GM18519 (cell line): Measurements from ENCODE around the gene ACOT7.
"Not testable (repeated sequence)": the region's sequence is repeated elsewhere in the genome, so short reads cannot be mapped to it uniquely, and the experiment has no call there.

Source experiments
- ATAC-seq: cut with Tn5 transposase; IDR thresholded peaks from one replicate; pipeline ENCODE4 v1.9.1; 2021; ENCODE audit warnings: mild to moderate bottlenecking, moderate library complexity; ENCODE audit not compliant: unreplicated experiment, low FRiP score

ACOT7 gene

DNA sequence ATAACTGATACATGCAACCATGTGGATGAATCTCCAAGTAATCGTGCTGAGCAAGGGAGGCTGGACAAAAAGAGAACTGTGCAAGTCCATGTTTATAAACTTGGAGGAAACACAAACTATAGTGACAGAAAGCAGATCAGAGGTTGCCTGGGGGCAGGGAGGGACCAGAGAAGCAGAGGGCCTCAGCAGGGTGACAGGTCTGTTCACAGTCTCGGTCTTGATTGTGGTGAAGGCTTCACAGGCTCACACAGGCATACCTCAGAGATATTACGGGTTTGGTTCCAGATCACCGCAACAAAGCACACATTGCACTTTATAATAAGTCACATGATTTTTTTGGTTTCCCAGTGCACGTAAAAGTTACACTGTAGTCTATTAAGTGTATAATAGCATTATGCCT is 28.5 kb downstream of the ACOT7 start:
- ATAC-seq, result no peak

DNA sequence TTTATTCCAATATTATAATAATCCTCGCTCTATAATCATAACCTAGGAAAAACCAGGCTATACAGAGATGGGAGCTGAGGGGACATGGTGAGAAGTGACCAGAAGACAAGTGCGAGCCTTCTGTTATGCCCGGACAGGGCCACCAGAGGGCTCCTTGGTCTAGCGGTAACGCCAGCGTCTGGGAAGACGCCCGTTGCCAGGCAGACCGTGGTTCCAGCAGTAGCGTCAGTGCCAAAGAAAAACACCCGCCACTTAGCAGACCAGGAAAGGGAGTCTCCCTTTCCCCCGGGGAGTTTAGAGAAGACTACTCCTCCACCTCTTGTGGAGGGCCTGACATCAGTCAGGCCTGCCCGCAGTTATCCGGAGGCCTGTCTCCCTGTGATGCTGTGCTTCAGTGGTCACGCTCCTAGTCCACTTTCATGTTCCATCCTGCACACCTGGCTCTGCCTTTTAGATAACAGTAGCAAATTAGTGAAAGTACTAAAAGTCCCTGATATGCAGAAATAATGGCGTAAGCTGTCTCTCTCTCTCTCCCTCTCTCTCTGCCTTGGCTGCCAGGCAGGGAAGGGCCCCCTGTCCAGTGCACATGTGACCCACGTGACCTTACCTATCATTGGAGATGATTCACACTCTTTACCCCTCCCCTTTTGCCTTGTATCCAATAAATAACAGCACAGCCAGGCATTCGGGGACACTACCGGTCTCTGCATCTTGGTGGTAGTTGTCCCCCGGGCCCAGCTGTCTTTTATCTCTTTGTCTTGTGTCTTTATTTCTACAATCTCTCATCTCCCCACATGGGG is 30.3 kb downstream of the ACOT7 start:
- ATAC-seq, result not testable (repeated sequence)

DNA sequence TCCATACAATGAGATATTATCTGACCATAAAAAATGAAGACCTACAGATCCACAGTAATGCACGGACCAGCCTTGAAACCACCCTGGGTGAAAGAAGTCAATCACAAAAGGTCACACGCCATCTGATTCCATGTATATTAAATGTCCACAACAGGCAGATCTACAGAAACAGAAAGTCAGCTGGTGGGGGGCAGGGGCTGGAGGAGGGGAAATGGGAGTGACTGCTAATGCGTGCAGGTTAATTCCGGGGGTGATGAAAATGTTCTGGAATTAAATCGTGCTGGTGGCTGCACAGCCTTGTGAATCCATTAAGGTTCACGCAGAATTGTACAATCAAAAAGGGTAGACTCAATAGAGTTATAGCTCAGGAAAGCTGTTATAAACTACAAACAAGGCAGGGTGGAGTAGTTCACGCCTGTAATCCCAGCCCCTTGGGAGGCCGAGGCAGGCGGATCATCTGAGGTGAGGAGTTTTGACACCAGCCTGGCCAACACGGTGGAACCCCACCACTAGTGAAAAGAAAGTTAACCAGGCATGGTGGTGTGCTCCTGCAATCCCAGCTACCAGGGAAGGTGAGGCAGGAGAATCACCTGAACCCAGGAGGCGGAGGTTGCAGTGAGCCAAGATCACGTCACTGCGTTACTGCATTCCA is 32.3 kb downstream of the ACOT7 start:
- no peak for ATAC-seq

DNA sequence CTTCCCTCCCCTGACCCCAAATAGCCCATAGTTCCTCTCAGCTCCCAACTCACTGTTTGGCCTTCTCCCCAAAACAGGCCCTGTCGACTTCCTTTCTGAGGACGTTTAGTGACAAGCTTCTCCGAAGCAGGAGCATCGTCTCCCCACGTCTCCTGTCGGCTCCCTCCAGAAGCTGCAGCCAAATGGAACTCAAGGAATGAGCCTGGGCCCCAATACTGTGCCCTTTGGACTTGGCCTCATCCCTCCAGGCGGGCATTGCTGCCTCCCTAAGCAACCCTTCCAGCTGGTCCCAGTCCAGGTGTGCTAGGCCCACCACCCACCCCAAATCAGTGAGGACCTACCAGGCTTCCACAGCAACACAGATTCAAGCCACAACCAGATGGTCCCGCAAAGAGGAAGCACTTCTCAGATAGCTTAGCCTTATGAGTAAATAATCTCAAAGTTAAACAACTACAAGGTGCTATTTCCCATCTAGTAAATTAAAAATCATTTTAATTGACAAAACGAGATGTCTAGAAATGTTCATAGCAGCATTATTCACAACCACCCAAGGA is 33.0 kb downstream of the ACOT7 start:
- ATAC-seq, result no peak

DNA sequence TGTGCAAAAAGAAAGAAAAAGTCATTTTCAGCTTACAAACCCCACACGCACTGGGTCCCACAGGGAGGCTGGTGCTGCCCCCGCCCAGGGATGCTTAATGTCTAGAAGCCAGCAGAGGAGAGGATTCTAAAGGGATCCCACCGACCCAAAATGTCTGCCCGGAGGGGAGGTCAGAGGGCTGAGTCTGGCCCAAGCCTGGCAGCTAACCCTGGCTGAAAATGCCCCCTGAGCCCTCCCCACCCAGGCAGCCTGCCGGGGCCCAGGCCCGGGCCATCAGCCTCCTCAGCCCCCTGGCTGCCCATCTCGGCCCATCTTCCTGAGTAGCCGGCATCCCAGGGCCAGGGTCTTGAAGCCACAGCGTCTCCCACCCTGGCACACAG is 33.5 kb downstream of the ACOT7 start:
- no peak for ATAC-seq

DNA sequence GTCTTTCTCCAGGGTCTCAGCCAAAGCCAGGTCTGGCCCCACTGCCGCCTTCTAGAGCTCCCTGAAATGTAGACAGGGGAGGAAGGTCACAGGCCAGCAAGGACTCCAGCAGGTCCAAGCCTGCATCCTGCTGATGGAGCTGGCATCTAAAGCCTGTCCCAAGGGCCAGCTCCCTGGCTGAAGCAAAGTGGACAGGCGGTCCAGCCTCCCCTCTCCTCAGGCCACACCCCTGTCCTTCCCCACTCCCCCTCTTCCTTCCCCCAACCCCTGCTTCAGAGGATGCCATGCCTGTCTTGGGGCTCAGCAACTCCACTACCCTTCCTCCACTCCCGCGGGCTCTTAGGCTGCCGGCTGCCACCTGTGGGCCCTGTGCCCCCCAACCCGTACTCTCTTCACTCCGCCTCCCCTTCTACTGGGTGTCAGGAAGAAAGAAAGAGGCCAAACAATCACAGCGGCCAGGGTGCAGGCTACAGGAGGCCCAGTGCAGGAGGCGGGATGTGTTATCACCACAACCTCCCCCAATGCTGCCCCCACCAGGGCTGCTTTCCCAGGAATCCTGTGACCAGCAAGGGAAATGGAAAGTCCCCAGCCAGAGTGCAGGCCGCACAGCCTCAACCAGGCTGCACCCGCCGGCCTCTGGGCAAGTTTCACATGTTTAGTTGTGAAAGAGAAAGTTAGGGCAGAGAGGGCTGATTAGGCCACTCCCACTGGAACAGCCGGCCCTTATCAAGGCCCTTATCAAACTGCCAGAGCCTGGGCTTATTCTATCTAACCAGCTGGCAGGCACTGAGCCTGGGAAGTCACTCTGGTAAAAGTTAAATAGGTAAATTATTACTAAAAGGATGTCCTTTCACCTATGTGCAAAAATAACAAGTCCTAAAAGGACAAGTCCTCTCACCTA is 34.1 kb downstream of the ACOT7 start:
- ATAC-seq, result peak; percentile 69

DNA sequence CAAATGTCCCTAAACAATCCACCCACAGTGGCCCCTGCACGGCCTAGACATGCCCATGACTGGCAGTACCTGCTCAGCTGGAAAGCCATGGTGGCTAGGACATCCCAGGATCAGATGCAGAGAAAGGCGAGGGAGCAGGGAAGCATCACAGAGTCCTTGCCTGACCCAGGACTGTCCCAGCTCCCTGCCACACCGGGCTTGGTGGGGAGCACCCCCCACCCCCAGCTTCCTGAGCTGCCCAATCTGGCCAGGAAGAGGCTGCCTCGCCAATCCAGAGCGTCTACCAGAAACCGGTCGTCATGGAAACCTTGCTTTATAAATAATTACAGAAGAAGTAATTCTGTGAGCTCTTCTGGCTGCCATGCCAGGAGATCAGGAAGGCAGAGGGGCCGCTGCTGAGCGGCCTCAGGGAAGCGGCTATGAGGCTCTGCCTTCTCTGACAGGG is 34.8 kb downstream of the ACOT7 start:
- no peak for ATAC-seq

DNA sequence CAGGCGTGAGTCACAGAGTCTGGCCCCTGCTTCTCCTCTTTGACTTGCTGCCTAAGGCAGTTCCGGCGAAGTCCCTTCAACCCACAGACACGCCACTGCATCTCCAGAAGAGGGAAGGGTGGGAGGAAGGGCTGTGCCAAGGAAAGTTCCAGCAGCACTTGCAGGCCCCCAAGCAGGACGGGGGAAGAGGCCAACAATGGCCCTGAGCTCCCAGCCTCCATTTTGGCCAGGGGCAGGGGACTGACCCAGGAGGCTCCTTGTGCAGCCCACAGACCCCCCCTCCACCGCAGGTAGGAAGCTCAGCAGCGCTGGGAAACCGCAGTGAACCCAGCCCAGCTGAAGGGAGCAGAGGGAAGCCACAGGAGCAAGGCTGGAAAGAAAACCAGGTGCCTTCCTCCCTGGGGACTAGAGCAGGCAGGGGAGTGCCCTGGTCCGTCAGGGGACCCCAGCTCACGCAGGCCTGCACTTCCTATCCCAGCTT is 35.4 kb downstream of the ACOT7 start:
- no peak for ATAC-seq

DNA sequence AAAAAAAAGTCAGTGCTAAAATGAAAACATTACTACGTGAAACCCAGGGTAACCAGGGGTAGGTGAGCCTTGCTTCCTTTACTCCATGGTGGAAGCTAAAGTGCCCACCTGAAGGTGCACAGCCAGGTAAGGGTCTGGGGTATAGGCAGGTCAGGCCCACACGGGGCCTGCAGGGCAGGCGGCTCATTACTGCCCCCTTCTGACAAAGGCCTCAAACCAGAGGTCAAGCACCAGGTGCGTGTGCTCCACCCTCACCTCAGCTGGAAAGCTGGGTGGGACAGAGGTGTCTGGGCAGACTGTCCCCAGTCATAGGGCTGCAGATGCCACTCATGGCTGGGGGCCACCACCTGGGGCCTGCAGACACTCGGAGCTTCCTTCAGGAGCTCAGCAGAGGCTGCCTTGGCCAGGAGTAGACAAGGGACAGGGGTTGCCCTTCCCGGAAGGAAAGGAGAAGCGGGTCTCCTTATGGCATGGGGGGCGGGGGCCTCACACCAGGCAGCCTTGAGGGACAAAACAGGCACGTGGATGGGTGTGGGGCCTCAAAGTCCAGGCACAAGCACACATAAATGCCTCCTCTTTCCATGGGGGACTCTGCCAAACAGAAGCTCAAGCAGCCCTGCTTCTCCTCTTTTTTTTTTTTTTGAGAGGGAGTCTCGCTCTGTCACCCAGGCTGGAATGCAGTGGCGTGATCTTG is 36.2 kb downstream of the ACOT7 start:
- no peak for ATAC-seq

DNA sequence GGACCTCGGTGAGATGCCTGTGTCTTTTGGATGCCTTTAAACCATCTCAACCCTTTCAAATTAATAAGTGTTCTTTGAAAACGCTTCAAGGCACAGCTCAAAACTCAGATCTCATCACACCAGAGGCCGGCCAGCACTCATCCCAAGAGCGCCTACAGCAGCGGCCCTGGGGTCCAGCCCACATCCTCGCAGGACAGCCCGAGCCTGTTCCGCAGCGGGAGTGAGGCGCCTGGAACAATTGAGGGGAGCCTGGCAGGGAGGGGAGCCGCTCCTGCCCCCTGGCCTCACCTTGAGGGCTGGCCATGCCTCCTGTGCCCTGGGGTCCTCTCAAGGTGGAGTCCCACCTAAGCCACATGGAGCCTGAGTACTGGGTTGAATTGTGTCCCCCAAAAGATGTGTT is 37.9 kb downstream of the ACOT7 start:
- ATAC-seq, result no peak

DNA sequence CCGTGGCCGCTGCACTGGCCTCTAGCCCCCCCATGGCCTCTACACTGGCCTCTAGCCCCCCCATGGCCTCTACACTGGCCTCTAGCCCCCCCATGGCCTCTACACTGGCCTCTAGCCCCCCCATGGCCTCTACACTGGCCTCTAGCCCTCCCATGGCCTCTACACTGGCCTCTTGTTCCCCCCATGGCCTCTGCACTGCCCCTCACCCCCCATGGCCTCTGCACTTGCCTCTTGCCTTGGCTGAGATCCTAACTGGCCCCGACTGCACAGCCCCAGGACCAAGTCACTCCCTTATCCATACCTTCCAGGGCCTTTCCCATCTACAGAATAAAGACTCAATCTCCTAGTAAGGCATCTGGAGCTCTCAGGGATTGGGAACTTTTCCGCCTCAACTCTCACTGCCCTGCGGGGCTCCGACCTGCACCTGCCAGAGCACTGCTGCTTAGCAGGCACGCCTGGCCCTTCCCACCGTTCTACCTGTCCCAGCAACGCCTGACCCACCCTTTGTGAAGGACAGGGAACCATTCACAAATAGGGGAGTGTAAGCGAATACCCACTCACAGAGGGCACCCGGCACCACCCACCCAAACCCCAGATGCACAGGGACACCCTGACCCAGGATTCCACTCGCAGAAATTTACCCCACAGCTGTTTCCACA is 38.8 kb downstream of the ACOT7 start:
- no peak for ATAC-seq

DNA sequence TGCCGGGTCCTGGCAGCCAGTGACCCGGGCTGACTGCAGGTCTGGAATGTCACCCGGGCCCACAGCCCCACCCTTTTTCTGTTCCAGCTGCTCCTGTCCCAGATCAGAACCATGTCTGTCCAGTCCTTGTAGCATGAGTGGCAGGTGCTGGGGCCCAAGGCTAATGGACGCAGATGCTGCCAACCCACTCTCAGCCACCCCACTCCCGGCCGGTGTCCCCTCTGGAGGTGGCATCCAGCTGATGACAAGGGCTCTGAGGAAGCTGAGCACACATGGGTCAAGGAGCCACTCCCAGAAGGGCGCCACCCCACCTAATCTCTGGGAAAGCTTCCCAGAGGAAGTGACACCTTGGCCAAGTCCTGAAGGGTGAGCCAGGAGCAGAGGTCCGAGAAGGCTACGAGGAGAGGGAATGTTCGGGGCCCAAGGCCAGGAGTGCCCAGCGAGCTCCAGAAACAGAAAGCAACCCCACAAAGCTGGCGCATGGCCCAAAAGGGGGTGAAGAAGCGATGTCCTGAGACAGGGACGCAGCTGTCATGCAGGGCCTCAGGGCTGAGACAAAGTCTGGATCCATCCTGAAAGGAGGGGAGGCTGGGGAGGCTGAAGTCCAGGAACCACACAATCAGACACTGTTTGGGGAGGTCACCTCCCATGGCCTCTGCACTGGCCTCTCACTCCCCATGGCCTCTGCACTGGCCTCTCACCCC is 39.5 kb downstream of the ACOT7 start:
- no peak for ATAC-seq

DNA sequence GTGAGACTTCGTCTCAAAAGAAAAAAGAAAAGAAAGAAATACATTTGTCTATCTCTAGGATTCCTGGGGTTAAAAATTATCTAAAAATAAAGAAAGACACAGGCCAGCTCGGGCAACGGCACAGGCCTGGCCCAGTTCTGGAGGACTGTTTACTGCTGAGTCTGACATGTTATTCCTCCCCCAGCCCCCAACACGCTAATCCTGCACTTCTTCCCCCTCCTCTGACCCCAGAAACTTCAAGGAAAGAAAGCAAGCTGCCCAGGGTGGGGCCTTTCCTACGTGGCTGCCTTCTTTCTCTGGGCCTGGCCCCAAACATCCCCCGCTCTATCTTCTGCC is 40.0 kb downstream of the ACOT7 start:
- no peak for ATAC-seq

DNA sequence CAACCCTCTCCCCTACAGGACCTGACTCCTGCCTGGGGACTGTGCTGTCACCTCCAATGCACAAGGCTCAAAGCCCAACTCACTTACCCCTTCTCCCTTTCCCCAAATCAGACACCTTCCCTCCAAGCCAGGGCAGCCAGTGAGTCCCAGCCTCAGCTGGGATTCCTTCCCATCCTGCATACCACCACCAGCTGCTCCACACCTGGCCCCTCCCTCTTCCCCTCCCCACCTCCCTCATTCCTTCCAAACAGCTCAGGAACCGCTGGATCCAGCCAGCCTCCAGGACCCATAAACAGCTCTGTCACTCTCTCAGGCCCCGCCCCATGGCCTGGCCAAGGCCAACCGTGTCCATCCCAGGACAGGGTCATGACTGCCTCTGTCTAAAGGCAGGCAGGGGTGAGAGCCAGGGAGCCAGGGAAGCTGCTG is 41.4 kb downstream of the ACOT7 start:
- ATAC-seq, result no peak

DNA sequence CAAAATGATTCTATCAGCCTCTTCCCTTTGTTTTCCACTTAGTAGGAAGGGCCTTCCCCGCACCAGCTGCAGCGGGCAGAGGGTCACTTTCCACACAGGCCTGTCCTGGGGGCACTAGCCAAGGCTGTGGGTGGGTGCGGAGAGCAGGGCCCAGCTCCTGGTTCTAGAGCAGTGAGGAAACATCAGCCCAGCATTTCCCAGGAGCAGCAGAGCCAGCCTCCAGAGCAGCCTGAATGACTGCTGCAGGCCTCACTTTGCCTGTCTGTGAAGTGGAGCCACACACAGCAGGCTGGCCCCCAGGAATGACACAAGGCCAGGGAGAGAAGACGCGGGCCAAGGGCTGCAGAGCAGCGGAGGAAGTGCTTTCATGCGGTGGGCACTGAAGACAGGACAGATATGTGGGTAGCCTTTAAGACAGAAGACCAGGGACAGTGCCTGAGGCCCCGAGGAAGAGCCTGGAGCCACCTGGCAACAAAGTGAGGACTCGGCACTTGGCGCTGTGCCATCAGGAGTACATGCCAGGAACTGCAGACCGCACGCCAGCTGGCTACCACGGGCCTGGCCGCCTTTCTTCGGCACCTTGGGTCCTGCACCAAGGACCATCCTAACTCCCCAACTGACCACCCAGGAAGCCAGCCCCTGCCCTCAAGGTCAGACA is 42.0 kb downstream of the ACOT7 start:
- no peak for ATAC-seq

DNA sequence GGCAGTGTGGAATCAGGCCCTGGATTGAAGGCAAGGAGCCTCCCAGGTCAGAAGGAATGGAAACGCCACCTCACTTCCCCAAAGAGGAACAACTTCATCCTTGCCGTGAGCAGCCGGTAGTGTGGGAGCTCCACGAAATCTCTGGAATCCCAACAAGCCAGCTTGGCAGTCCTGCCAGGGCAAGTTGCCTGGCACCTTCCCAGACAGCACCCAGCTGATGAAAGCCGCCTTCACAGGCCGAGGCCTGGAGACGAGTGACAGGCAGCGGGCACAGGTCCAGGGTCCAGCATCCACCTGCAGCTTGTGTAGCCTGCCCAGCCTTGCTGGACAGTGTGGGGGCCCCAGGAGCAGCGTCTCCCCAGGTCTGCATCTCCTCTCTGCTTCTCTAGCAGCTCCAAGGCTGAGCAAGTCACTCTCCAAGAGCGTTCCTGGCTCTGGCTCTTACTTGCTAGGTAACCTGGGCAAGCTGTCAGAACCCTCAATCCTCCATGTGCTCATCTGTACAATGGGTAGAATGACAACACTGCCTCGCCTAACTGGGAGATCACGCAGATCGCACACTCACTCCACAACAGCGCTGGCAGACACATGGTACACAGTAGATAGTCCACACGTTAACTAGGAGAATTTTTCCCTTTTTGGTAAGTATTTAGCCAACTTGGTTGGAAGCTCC is 43.0 kb downstream of the ACOT7 start:
- ATAC-seq, result no peak

DNA sequence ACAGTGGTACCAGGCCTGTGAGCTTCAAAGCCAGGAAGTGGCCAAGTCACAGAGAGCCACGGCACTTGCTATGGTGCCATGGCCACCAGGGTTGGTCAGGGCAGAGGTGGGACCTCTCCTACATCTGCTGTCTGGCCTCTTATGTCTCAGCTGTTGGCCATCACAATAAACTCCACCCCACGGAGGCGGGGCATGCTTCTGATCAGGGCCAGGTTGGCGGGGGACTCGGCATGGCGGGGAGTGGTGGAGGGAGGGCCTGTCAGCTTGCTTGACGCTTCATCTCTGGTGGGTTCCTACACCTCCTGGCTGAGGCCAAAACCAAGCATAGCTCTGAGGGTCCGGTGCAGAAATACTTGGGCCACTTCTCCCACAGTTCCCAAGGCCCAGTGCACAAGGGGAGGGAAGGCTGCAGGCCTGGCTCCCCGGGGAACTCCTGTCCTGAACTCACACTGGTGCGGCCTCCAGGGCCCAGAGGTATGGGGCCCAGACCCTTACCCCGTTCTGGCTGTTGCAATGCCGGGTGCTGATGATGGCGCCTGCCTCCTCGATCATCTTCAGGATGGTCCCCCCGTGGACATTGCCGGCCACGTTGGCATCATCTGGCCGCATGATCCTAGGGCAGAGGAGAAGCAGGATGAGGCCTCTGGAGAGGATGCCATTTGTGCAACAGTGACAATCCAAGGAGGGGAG is 44.2 kb downstream of the ACOT7 start:
- no peak for ATAC-seq
